Psoas muscle (tissue), 8 donors: Measurements from ENCODE around the gene CACNA1B. TPM values are rescaled to one million over a fixed set of nuclear protein-coding genes. Genes with fewer than 3 reads are reported as not detected.

Experiments used
- ATAC-seq, 4 donors: fragments of 200-7000 bp; cut with Tn5 transposase; one replicate each; pipeline ENCODE4 v1.9.1; 2020; ENCODE audit warnings: moderate library complexity in 3 of 4, mild to moderate bottlenecking in 2 of 4
- DNase-seq, 2 donors: peaks; one replicate each; pipeline ENCODE4 v3.0.0-alpha.2; 2020
- H3K27ac ChIP-seq: fragments of 200-600 bp; one replicate; pipeline ENCODE4 v1.8.0; 2022
- H3K27me3 ChIP-seq, 3 donors: fragments of 200-600 bp in 1 of 3; one replicate each; pipeline versions ENCODE4 v1.6.1 to v1.8.0; 2013 to 2022; ENCODE audit warnings: low read length in 2 of 3, mild to moderate bottlenecking in 2 of 3, moderate library complexity in 1 of 3; ENCODE audit not compliant: insufficient read depth in 3 of 3
- H3K36me3 ChIP-seq, 2 donors: fragments of 200-600 bp in 1 of 2; one replicate each; pipeline versions ENCODE4 v1.6.1 to v1.8.0; 2013 to 2022; ENCODE audit warnings: low read depth in 1 of 2, mild to moderate bottlenecking in 1 of 2, moderate library complexity in 1 of 2; ENCODE audit not compliant: insufficient read depth in 1 of 2
- H3K4me1 ChIP-seq: fragments of 200-600 bp; one replicate; pipeline ENCODE4 v1.8.0; 2022
- H3K4me3 ChIP-seq: fragments of 200-600 bp; one replicate; pipeline ENCODE4 v1.8.0; 2022; ENCODE audit warnings: mild to moderate bottlenecking
- H3K9me3 ChIP-seq: fragments of 200-600 bp; one replicate; pipeline ENCODE4 v1.8.0; 2022
- CTCF ChIP-seq: fragments of 200-600 bp; IDR thresholded peaks from one replicate; pipeline ENCODE4 v1.8.0; 2022; ENCODE audit warnings: antibody characterized with exemption
- WGBS, 3 donors: extraction: QIAGEN DNeasy Blood & Tissue Kit; methylation state at CpG; one replicate each; pipeline versions ENCODE4 v1.1.6 to v1.1.7; 2013; 5-methylcytosine and 5-hydroxymethylcytosine counted together
- intact Hi-C, 2 donors: fragments of 100-400 bp; cut with DNase I; formaldehyde crosslinking; loops; one replicate each; pipeline versions ENCODE4 v1.11.0 to v1.14.2; 2022
- polyA plus RNA-seq, 3 donors: library from polyadenylated mRNA; stranded (reverse); fragments of 200-250 nt; gene quantifications; one replicate each; pipeline ENCODE4 v1.2.3, GENCODE V29; 2013
- total RNA-seq, 4 donors: library from RNA; stranded (reverse); fragmentation: NEBNext Ultra II Directional in 2 of 4; extraction: Animal tissue kit (Norgen Biotek cat#: 25700) in 2 of 4; gene quantifications; one replicate each; pipeline versions ENCODE4 v1.2.1 to v1.2.4, GENCODE V29; 2021 to 2023
- donor health status: healthy with polysubstance abuse.
- donor health status: DM: no; HTN: no; CAD: no; lungs with moderate emphysema.
- donor health status: Bipolar disorder and iron deficiency.
- donor health status: healthy.
- donor health status: DM: yes; HTN: yes; CAD: no.
- donor health status: DM: no; HTN: no; CAD: no.
- donor health status: DM: no; HTN: no; CAD: no.
- donor health status: DM: yes; HTN: yes; CAD: no.

The CACNA1B gene
- total and polyA plus RNA-seq, 7 donors: 0.01 to 0.02 TPM; not detected in 5

DNA sequence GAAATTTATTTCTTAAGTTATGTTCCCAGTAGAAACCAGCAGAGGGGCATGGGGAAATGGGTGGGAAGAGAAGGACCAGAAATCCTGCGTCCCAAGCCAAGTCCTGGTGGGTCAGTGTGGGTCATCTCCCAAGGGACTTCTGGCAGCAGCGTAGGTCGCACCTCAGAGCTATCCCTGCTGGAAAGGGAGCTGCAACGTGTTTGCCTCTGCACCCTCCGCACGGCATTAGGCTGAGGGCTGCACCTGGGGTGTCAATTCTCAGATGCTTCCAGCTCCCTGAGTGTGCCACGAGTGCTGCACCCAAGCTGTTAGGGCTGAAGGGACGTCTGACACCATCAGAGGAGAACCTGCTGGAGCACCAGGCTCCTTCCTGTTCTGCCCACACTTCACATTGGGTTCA is 182.8 kb downstream of the CACNA1B start:
- intact Hi-C loops: no loop called here
- 64 to 69% (median 66%) methylated on average over 8 of the region's 8 CpGs for WGBS, 3 donors
- no peaks in the 10 kb centered on the region for H3K9me3 ChIP-seq
- H3K4me1 ChIP-seq: no peaks in the 10 kb centered on the region
- no peaks in the 10 kb centered on the region for H3K36me3 ChIP-seq
- no peak for TF ChIP-seq CTCF
- no peak overlapping the region for H3K4me3 ChIP-seq
- H3K27me3 ChIP-seq: peaks cover 0 to 15% (median 6%) of the 10 kb centered on the region in 3 donors
- H3K27ac ChIP-seq: no peak overlapping the region
- ATAC-seq: no peak
- DNase-seq: no peak

GRCh38 chr9:138060881-138061280 is 183.3 kb downstream of the CACNA1B start:
- DNase-seq (no peak), ATAC-seq (no peak)
- no peak overlapping the region for H3K27ac ChIP-seq
- H3K9me3 ChIP-seq: no peaks in the 10 kb centered on the region
- no peaks in the 10 kb centered on the region for H3K4me1 ChIP-seq
- no peak for TF ChIP-seq CTCF
- intact Hi-C loops: no loop called here
- H3K4me3 ChIP-seq: no peak overlapping the region
- peaks cover 0 to 20% (median 6%) of the 10 kb centered on the region in 3 donors for H3K27me3 ChIP-seq
- 83 to 91% (median 85%) methylated on average over 8 of the region's 8 CpGs for WGBS, 3 donors
- H3K36me3 ChIP-seq: no peaks in the 10 kb centered on the region

GRCh38 chr9:138061631-138062030 is 184.0 kb downstream of the CACNA1B start:
- no peak for ATAC-seq
- 79 to 87% (median 86%) methylated on average over 6 of the region's 6 CpGs for WGBS, 3 donors
- Histone ChIP-seq H3K27me3 (peaks cover 0 to 16% (median 6%) of the 10 kb centered on the region in 3 donors), H3K4me3 (no peak overlapping the region), H3K4me1 (no peaks in the 10 kb centered on the region), H3K36me3 (no peaks in the 10 kb centered on the region), H3K27ac (no peak overlapping the region), H3K9me3 (no peaks in the 10 kb centered on the region)
- no peak for TF ChIP-seq CTCF
- no peak for DNase-seq
- intact Hi-C loops: no loop called here

DNA sequence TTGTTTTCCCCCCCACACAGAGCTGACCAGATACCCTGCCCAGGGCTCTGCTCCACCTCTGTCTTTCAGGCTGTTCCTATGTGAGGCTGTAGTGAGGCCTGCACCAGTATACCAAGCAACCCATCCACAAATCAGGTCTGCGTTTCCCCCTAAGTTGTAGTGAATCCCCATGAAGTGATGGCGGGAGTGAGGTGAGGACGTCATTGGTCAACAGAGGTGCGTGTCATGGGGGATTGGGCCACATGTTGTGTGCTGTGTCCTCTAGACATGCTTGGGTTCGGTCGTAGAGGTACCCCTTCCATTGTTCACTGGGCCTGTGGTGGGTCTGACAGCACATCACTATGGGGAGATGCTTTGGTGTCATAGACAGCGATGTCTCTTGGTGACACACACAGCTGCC is 184.6 kb downstream of the CACNA1B start:
- no peak for TF ChIP-seq CTCF
- no peak for DNase-seq

GRCh38 chr9:138063033-138063432 is 185.5 kb downstream of the CACNA1B start:
- DNase-seq (no peak), ATAC-seq (no peak)
- Histone ChIP-seq H3K4me1 (no peaks in the 10 kb centered on the region), H3K27me3 (peaks cover 0 to 24% (median 3%) of the 10 kb centered on the region in 3 donors), H3K27ac (no peak overlapping the region), H3K36me3 (no peaks in the 10 kb centered on the region), H3K4me3 (no peak overlapping the region), H3K9me3 (no peaks in the 10 kb centered on the region)
- TF ChIP-seq CTCF: no peak
- WGBS, 3 donors: 70 to 76% (median 74%) methylated on average over 6 of the region's 6 CpGs
- intact Hi-C loops: no loop called here

More for the DNA sequence above, 184.6 kb downstream of the CACNA1B start:
- Histone ChIP-seq H3K36me3 (no peaks in the 10 kb centered on the region), H3K4me3 (no peak overlapping the region), H3K9me3 (no peaks in the 10 kb centered on the region), H3K27ac (no peak overlapping the region), H3K4me1 (no peaks in the 10 kb centered on the region), H3K27me3 (peaks cover 0 to 16% (median 6%) of the 10 kb centered on the region in 3 donors)
- intact Hi-C loops: no loop called here
- 91 to 95% (median 94%) methylated on average over 7 of the region's 7 CpGs for WGBS, 3 donors
- no peak for ATAC-seq
